C4-2B (cell line): Measurements from ENCODE around the gene SH3BGR.
A peak's percentile ranks its signal among the peaks of the same experiment; 100 is the strongest.

Experiments used
- H3K27ac ChIP-seq: fragments of 450-650 bp; 2 replicates; pipeline ENCODE4 v1.5.1; 2017
- ZFX ChIP-seq: fragments of 450-650 bp; IDR thresholded peaks from 2 replicates; pipeline ENCODE4 v1.6.1; 2017
- TF ChIP-seq, protein P1 (sequence below): fragments of 450-650 bp; conservative IDR thresholded peaks from 2 replicates; pipeline ENCODE4 v1.5.1; 2017; ENCODE audit warnings: mild to moderate bottlenecking

SH3BGR gene

DNA sequence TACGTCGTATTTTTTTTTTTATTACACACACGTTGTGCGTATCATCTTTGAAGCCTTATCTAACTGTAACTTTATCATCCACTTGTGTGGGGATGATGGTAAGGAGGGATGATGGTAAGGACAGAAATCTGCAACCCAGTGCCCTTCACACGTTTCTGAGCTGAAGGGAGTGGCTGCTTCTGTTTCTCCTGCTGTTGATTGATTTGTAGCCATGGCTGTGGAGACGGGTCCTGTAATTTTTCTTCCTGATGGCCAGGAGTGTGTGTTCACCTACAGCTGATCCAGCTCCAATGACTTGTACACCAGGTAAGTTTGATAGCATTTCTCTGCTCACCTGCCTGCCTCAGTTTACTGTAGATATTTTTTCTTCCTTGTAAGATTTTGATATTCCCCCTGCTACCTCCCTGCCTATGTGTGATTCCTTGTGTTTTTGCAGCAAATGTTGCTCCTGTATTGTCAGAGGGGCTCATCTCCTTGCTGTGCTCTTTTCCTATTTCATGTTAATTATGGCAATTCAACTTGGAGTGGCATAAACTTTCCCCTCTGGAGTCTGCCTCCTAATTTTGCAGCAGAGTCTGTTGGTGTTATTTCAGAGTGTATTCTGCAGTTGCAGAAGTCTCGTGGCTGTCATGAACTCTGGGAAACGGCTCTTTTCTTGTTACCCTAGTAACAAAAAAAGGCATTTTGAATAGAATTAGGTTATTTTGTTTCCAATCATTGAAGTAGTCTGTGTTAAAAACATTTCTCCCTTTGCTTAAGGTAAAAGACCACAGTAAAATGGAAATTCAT lies 64.1 kb downstream of the SH3BGR start:
- no peak for TF ChIP-seq ZFX
- TF ChIP-seq, protein P1, sequence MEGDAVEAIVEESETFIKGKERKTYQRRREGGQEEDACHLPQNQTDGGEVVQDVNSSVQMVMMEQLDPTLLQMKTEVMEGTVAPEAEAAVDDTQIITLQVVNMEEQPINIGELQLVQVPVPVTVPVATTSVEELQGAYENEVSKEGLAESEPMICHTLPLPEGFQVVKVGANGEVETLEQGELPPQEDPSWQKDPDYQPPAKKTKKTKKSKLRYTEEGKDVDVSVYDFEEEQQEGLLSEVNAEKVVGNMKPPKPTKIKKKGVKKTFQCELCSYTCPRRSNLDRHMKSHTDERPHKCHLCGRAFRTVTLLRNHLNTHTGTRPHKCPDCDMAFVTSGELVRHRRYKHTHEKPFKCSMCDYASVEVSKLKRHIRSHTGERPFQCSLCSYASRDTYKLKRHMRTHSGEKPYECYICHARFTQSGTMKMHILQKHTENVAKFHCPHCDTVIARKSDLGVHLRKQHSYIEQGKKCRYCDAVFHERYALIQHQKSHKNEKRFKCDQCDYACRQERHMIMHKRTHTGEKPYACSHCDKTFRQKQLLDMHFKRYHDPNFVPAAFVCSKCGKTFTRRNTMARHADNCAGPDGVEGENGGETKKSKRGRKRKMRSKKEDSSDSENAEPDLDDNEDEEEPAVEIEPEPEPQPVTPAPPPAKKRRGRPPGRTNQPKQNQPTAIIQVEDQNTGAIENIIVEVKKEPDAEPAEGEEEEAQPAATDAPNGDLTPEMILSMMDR: no peak
- no peak overlapping the region for H3K27ac ChIP-seq

DNA sequence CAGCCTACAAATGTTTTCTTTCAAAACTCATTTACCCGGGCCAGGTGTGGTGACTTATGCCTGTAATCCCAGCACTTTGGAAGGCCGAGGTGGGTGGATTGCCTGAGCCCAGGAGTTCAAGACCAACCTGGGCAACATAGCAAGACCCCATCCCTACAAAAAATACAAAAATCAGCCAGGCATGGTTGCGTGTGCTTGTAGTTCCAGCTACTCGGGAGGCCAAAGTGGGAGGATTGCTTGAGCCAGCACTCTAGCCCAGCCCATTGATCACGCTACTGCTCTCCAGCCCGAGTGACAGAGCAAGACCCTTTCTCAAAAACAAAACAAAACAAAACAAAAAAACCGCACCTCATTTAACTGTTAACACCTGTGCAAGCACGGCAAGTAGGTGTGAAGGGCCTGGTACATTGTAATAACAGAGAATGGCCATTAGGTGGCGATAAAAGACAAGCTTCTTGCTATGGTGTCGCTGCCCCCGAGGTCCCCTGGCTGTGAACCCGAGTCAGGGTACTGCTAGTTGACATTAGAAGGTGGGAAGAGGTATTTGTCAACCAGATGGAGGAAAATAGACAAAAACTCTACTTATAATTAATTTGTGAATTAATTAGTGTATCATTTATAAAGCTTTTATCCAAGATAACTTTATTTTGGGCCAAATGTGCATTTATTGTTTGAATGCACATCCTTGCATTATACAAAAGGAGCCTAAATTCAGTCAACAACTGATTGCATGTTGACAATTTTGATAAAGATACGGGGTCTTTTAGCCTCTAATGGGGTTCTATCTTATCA lies 66.5 kb downstream of the SH3BGR start:
- H3K27ac ChIP-seq: no peak overlapping the region
- TF ChIP-seq, protein P1: peak; percentile 89
- TF ChIP-seq ZFX: no peak

GRCh38 chr21:39518847-39519210 lies 67.1 kb downstream of the SH3BGR start:
- TF ChIP-seq, protein P1: no peak
- no peak for TF ChIP-seq ZFX
- no peak overlapping the region for H3K27ac ChIP-seq

DNA sequence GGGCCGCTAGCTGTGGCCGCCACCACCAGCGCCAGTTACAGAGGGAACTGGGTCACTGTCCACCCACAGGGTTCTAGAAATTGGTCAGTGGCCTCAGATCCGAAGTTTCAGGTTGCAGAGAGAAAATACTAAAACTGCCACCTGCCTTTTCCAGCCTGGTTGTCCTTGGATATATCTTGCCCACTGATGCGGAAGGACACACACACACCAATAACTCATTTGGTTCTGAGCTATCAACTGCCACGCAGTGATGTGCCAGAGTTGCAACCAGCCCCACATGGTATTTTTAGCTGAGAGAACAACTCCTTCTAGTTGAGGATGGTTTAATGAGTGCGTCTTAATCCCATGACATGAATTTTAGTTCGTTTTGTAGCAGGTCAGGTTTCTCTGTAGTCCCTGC lies 68.1 kb downstream of the SH3BGR start:
- H3K27ac ChIP-seq: no peak overlapping the region
- TF ChIP-seq ZFX: no peak
- TF ChIP-seq, protein P1: no peak

- TF ChIP-seq ZFX: no peak
- TF ChIP-seq, protein P1: no peak
Observed at GRCh38 chr21:39523399-39523798, 71.6 kb downstream of the SH3BGR start.

DNA sequence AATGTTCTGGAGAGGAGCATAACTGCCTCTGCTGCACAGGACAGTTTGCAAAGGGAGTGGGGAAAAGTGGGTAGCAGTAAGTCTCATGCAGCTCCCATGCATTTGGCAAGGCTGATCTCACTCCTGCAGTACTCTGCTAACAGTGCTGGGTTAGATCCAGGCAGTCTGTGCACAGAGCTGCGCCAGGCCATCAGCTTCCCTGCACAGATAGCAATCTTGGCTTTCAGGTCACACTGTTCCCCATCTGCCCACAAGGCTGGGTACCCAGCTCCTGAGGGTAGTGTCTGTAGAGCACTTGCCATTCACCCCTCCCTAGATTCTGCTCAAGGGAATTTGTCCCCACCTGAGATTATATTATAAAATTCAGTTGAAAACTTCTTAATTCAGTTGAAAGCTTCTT lies 72.1 kb downstream of the SH3BGR start:
- H3K27ac ChIP-seq: no peak overlapping the region
- TF ChIP-seq, protein P1: no peak

More at GRCh38 chr21:39523399-39523798, 71.6 kb downstream of the SH3BGR start:
- H3K27ac ChIP-seq: no peak overlapping the region

DNA sequence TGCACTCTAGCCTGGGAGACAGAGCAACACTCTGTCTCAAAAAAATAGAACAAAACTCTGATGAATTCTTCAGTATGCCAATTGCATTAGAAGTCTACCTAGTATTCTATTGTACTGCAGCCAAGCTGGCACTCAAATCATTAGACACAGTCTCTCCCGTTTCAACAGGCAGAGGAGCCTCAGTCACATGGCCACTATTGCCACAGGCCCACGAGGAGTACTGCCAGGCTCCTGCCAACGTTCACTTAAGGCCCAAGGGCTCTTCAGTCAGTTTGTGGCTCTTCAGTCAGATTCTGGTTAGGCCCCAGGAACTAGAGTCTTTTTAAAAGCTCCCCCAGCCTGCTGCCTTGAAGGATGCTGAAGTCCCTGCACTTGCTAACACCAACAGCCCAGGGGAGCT lies 73.4 kb downstream of the SH3BGR start:
- TF ChIP-seq, protein P1: no peak
- TF ChIP-seq ZFX: no peak
- no peak overlapping the region for H3K27ac ChIP-seq
